ENCODE data around the gene ZNF679.
"Not testable (repeated sequence)": the region's sequence is repeated elsewhere in the genome, so short reads cannot be mapped to it uniquely, and the experiment has no call there.

Gene ZNF679

GRCh38 chr7:64206903-64207302 lies 21.4 kb upstream of the ZNF679 start, which contains the start of gene ZNF735:
Gene ZNF735, plus strand, starts transcription at chr7:64207203. Its CDS starts 0 bp downstream, at chr7:64207203.
- no peak within 1 kb of the TSS for H2AFZ ChIP-seq (ENCODE audit: low read length)
- no peak within 1 kb of the TSS for H3K4me3 ChIP-seq (ENCODE audit: low read length)

GRCh38 chr7:64219710-64220298 lies 8.5 kb upstream of the ZNF679 start:
- not testable (repeated sequence) for H3K9me2 ChIP-seq (replicated peaks; ENCODE audit: insufficient read depth, low read length); H2AFZ ChIP-seq (ENCODE audit: low read length); H3F3A ChIP-seq (ENCODE audit: insufficient read depth, low read length); H3K4me1 ChIP-seq (ENCODE audit: low read length); H3K9ac ChIP-seq (ENCODE audit: low read length); H3K4me2 ChIP-seq (ENCODE audit: low read depth, low read length); H3K27me3 ChIP-seq (replicated peaks; ENCODE audit: insufficient read depth, low read length); H3K4me3 ChIP-seq (ENCODE audit: low read length); H3K36me3 ChIP-seq (replicated peaks; ENCODE audit: insufficient read depth, low read length); H4K20me1 ChIP-seq (ENCODE audit: insufficient read depth, low read length); H3K79me2 ChIP-seq (ENCODE audit: low read length); H3K27ac ChIP-seq (ENCODE audit: low read length); H3K9me3 ChIP-seq (replicated peaks; ENCODE audit: insufficient read depth, low read length); DNase-seq

More at GRCh38 chr7:64206903-64207302, 21.4 kb upstream of the ZNF679 start, which contains the start of gene ZNF735:
- no peaks in the 10 kb centered on the region for H3K9me2 ChIP-seq (replicated peaks; ENCODE audit: insufficient read depth, low read length)
- no peaks in the 10 kb centered on the region for H4K20me1 ChIP-seq (ENCODE audit: insufficient read depth, low read length)
- no peaks in the 10 kb centered on the region for H3K79me2 ChIP-seq (ENCODE audit: low read length)
- no peak for DNase-seq
- no peaks in the 10 kb centered on the region for H3K4me1 ChIP-seq (ENCODE audit: low read length)
- no peak within 1 kb of the TSS for H3K27ac ChIP-seq (ENCODE audit: low read length)
- H3K36me3 ChIP-seq (replicated peaks; ENCODE audit: insufficient read depth, low read length): no peaks in the 10 kb centered on the region
- no peaks in the 10 kb centered on the region for H3K27me3 ChIP-seq (replicated peaks; ENCODE audit: insufficient read depth, low read length)
- H3F3A ChIP-seq (ENCODE audit: insufficient read depth, low read length): no peaks in the 10 kb centered on the region
- TF ChIP-seq EZH2phosphoT487 (IDR thresholded peaks at IDR 0.05; ENCODE audit: low read length) (no peak), EZH2 (optimal IDR thresholded peaks at IDR 0.05; ENCODE audit: low read depth, low read length) (no peak), CTCF (IDR thresholded peaks at IDR 0.05; ENCODE audit: low read length) (no peak)
- H3K4me2 ChIP-seq (ENCODE audit: low read depth, low read length): no peak within 1 kb of the TSS
- H3K9me3 ChIP-seq (replicated peaks; ENCODE audit: insufficient read depth, low read length): no peaks in the 10 kb centered on the region
- no peak within 1 kb of the TSS for H3K9ac ChIP-seq (ENCODE audit: low read length)

- Histone ChIP-seq H3K9ac (ENCODE audit: low read length) (no peak overlapping the region), H4K20me1 (ENCODE audit: insufficient read depth, low read length) (no peaks in the 10 kb centered on the region), H3K4me2 (ENCODE audit: low read depth, low read length) (no peak overlapping the region), H3F3A (ENCODE audit: insufficient read depth, low read length) (no peaks in the 10 kb centered on the region), H3K36me3 (replicated peaks; ENCODE audit: insufficient read depth, low read length) (no peaks in the 10 kb centered on the region), H3K9me2 (replicated peaks; ENCODE audit: insufficient read depth, low read length) (no peaks in the 10 kb centered on the region), H3K27me3 (replicated peaks; ENCODE audit: insufficient read depth, low read length) (no peaks in the 10 kb centered on the region), H3K4me3 (ENCODE audit: low read length) (no peak overlapping the region), H3K79me2 (ENCODE audit: low read length) (no peaks in the 10 kb centered on the region), H3K27ac (ENCODE audit: low read length) (no peak overlapping the region), H2AFZ (ENCODE audit: low read length) (no peak overlapping the region), H3K4me1 (ENCODE audit: low read length) (no peaks in the 10 kb centered on the region), H3K9me3 (replicated peaks; ENCODE audit: insufficient read depth, low read length) (no peaks in the 10 kb centered on the region)
- TF ChIP-seq EZH2 (optimal IDR thresholded peaks at IDR 0.05; ENCODE audit: low read depth, low read length) (no peak), EZH2phosphoT487 (IDR thresholded peaks at IDR 0.05; ENCODE audit: low read length) (no peak), CTCF (IDR thresholded peaks at IDR 0.05; ENCODE audit: low read length) (no peak)
- DNase-seq: no peak
These were observed 4.9 kb upstream of the ZNF679 start for GRCh38 chr7:64223366-64223765.

- H3K9ac ChIP-seq (ENCODE audit: low read length): no peak overlapping the region
- H3K4me2 ChIP-seq (ENCODE audit: low read depth, low read length): no peak overlapping the region
- no peak for DNase-seq
- H3K27ac ChIP-seq (ENCODE audit: low read length): no peak overlapping the region
- H3K4me1 ChIP-seq (ENCODE audit: low read length): no peaks in the 10 kb centered on the region
- no peaks in the 10 kb centered on the region for H3K9me3 ChIP-seq (replicated peaks; ENCODE audit: insufficient read depth, low read length)
- no peak overlapping the region for H3K4me3 ChIP-seq (ENCODE audit: low read length)
- no peaks in the 10 kb centered on the region for H3F3A ChIP-seq (ENCODE audit: insufficient read depth, low read length)
- H2AFZ ChIP-seq (ENCODE audit: low read length): no peak overlapping the region
- no peak for TF ChIP-seq CTCF (IDR thresholded peaks at IDR 0.05; ENCODE audit: low read length)
- no peak for TF ChIP-seq EZH2 (optimal IDR thresholded peaks at IDR 0.05; ENCODE audit: low read depth, low read length)
- TF ChIP-seq EZH2phosphoT487 (IDR thresholded peaks at IDR 0.05; ENCODE audit: low read length): no peak
- H3K36me3 ChIP-seq (replicated peaks; ENCODE audit: insufficient read depth, low read length): no peaks in the 10 kb centered on the region
- no peaks in the 10 kb centered on the region for H3K9me2 ChIP-seq (replicated peaks; ENCODE audit: insufficient read depth, low read length)
- no peaks in the 10 kb centered on the region for H3K27me3 ChIP-seq (replicated peaks; ENCODE audit: insufficient read depth, low read length)
- no peaks in the 10 kb centered on the region for H4K20me1 ChIP-seq (ENCODE audit: insufficient read depth, low read length)
- H3K79me2 ChIP-seq (ENCODE audit: low read length): no peaks in the 10 kb centered on the region
These were observed 38.2 kb downstream of the ZNF679 start for GRCh38 chr7:64266341-64266919.

Measured in MM.1S (cell line).